ENCODE results near the gene IL1R1. TPM values are rescaled to one million over a fixed set of nuclear protein-coding genes. Genes with fewer than 3 reads are reported as not detected.
"Not testable (repeated sequence)": the region's sequence is repeated elsewhere in the genome, so short reads cannot be mapped to it uniquely, and the experiment has no call there.

Gene IL1R1
- total RNA-seq, 3 donors from 2014 or later, result 17.8 to 40.1 (median 39.1) TPM

- Histone ChIP-seq H3K4me3 (no peak overlapping the region), H3K36me3 (ENCODE audit: low read depth) (no peaks in the 10 kb centered on the region), H3K9me3 (no peaks in the 10 kb centered on the region), H3K4me1 (ENCODE audit: low read depth) (peaks cover 23% of the 10 kb centered on the region)
- TF ChIP-seq, protein P1, sequence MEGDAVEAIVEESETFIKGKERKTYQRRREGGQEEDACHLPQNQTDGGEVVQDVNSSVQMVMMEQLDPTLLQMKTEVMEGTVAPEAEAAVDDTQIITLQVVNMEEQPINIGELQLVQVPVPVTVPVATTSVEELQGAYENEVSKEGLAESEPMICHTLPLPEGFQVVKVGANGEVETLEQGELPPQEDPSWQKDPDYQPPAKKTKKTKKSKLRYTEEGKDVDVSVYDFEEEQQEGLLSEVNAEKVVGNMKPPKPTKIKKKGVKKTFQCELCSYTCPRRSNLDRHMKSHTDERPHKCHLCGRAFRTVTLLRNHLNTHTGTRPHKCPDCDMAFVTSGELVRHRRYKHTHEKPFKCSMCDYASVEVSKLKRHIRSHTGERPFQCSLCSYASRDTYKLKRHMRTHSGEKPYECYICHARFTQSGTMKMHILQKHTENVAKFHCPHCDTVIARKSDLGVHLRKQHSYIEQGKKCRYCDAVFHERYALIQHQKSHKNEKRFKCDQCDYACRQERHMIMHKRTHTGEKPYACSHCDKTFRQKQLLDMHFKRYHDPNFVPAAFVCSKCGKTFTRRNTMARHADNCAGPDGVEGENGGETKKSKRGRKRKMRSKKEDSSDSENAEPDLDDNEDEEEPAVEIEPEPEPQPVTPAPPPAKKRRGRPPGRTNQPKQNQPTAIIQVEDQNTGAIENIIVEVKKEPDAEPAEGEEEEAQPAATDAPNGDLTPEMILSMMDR (IDR thresholded peaks at IDR 0.05), result no peak
- DNase-seq, result no peak
- no peak for ATAC-seq
- intact Hi-C loops (cut with DNase I, micrococcal nuclease), result no loop called here
Observed at GRCh38 chr2:102103284-102103683, 39.3 kb upstream of the IL1R1 start.

DNA sequence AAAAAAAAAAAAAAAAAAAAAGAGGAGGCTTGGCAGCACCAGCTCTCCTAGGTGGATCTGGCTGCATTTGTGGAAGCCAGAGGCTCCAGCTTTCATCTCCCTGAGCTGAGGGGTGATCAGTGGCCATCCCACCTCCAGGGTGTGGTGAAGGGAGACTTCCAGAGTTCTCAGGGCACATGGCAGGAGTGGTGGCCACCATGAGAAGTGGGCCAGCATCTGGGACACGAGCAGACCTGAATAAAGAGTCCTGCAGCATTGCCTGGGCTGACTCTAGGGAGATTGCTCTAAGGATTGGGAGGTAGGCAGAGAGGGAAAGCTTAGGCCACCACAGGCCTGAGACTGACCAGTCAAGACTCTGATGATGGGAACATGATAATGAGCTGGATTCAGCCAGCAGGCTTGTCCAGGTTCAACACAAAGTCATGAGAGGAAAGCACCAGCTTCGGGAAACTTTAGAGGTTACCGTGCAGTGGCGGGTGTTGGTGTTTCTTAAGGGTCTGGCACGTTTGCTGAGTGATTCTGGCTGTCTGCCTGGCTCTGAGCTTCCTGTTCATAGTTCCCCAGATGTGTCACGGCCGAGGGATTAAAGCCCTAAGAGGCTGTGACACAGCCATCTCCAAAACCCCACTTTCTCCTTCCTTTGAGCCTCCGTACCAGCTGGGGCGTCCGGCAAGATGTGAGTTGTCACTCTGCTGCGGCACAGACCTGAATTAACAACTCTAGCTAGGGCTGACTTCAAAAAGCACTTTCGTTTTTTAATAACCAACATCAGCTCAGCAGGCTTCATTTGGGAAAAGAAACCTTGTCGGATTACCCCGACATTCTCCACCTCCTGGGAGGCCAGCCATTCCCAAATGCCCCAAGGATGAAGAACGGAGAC is 38.3 kb upstream of the IL1R1 start:
- Histone ChIP-seq H3K4me1 (ENCODE audit: low read depth) (peaks cover 24% of the 10 kb centered on the region), H3K4me3 (no peak overlapping the region), H3K9me3 (no peaks in the 10 kb centered on the region), H3K36me3 (ENCODE audit: low read depth) (no peaks in the 10 kb centered on the region)
- ATAC-seq (peak; percentile 63), DNase-seq (peak; percentile 56 to 71 (median 68))
- TF ChIP-seq, protein P1 (IDR thresholded peaks at IDR 0.05), result no peak
- intact Hi-C loops (cut with DNase I, micrococcal nuclease), result no loop called here

DNA sequence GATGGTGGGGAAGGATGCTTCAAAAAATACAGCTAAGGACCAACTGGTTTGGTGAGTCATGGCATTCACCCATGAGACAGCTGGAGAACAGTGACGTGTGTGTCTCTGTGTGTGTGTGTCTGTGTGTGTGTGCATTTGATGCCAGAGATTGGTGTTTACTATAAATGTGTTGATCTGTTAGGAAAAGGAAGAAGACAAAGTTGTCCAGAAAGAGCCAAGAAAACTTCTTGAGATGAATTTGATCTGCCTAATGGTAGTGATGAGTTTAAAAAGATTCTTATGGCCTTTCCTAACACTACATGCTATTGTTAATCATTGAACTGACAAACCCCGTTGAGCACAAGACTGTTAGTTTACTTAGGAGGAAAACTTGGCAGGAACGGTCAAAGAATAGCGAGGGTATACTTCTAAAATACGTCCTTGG is 36.4 kb upstream of the IL1R1 start:
- Histone ChIP-seq H3K36me3 (ENCODE audit: low read depth) (no peaks in the 10 kb centered on the region), H3K4me3 (no peak overlapping the region), H3K9me3 (no peaks in the 10 kb centered on the region), H3K4me1 (ENCODE audit: low read depth) (peaks cover 24% of the 10 kb centered on the region)
- intact Hi-C loops (cut with DNase I, micrococcal nuclease), result no loop called here
- DNase-seq, result peak in 1 of 3 donors; percentile 40
- TF ChIP-seq, protein P1 (IDR thresholded peaks at IDR 0.05), result no peak
- peak; percentile 73 for ATAC-seq

- DNase-seq; intact Hi-C loops (cut with DNase I, micrococcal nuclease); H3K9me3 ChIP-seq; H3K4me3 ChIP-seq; H3K36me3 ChIP-seq (ENCODE audit: low read depth); ATAC-seq: not testable (repeated sequence)
- H3K4me1 ChIP-seq (ENCODE audit: low read depth), result peaks cover 24% of the 10 kb centered on the region
Observed at GRCh38 chr2:102106813-102107740, 35.5 kb upstream of the IL1R1 start.

DNA sequence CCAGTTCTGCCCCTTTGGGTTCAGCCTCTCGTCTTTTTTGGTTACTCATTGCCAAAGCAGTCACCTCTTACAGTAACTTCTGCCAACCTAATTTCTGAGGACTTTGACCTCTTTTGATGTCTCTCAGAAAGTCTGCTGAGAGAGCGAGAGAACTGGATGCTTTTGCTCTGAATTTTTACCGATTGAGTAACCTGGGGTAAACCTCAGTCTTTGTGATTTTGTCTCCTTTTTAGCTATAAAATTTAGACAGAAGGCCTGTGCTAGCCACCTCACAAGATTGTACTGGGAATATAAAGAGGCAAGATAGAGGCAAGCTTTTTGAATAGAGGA is 34.8 kb upstream of the IL1R1 start:
- H3K4me3 ChIP-seq, result no peak overlapping the region
- H3K4me1 ChIP-seq (ENCODE audit: low read depth), result peaks cover 24% of the 10 kb centered on the region
- intact Hi-C loops (cut with DNase I, micrococcal nuclease), result no loop called here
- DNase-seq (no peak), ATAC-seq (peak; percentile 52)
- no peaks in the 10 kb centered on the region for H3K9me3 ChIP-seq
- H3K36me3 ChIP-seq (ENCODE audit: low read depth), result no peaks in the 10 kb centered on the region
- TF ChIP-seq, protein P1 (IDR thresholded peaks at IDR 0.05), result no peak

DNA sequence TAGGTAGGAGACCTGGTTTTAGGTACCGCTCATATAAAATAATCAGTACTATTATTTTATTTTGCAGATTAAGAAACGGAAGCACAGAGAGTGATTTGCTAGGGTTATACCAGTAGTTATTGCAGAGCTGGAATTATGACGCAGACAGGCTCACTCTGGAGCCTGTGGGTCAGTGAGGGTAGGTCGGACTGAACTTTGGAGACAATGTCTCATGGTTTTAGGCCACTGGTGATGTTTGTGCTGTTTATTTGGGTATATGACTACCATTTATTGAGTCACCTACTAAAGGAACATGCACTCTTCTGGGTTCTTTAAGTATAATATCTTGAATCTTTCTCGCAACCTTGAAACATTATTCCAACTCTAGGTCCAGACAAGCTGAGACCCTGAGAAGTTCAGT is 33.5 kb upstream of the IL1R1 start:
- H3K36me3 ChIP-seq (ENCODE audit: low read depth), result no peaks in the 10 kb centered on the region
- ATAC-seq (no peak), DNase-seq (no peak)
- intact Hi-C loops (cut with DNase I, micrococcal nuclease), result no loop called here
- peaks cover 22% of the 10 kb centered on the region for H3K4me1 ChIP-seq (ENCODE audit: low read depth)
- TF ChIP-seq, protein P1 (IDR thresholded peaks at IDR 0.05), result no peak
- H3K9me3 ChIP-seq, result no peaks in the 10 kb centered on the region
- no peak overlapping the region for H3K4me3 ChIP-seq

Data from mucosa of descending colon (tissue), 3 donors.